Cardiac fibroblast (primary cell): ENCODE data around the gene LRBA.

ENCODE experiments used
- DNase-seq, 2 donors: peaks; one replicate each; pipeline versions ENCODE4 v3.0.0 to v3.0.0-alpha.2; 2010; ENCODE audit warnings: low read depth in 2 of 2
- H3K4me3 ChIP-seq, 2 donors: replicated peaks in 1 of 2; 1 replicate in 1 of 2; 2 replicates in 1 of 2; pipeline ENCODE4 v1.5.1; 2011; ENCODE audit warnings: low read depth in 2 of 2, low read length in 2 of 2, mild to moderate bottlenecking in 2 of 2, moderate library complexity in 1 of 2
- CTCF ChIP-seq: IDR thresholded peaks from one replicate; pipeline ENCODE4 v1.5.1; 2011; ENCODE audit warnings: low read depth, mild to moderate bottlenecking, low read length, inconsistent platforms

Gene LRBA

GRCh38 chr4:150357829-150358228 lies 657.3 kb downstream of the LRBA start:
- TF ChIP-seq CTCF = no peak
- no peak for DNase-seq
- no peak overlapping the region for H3K4me3 ChIP-seq

DNA sequence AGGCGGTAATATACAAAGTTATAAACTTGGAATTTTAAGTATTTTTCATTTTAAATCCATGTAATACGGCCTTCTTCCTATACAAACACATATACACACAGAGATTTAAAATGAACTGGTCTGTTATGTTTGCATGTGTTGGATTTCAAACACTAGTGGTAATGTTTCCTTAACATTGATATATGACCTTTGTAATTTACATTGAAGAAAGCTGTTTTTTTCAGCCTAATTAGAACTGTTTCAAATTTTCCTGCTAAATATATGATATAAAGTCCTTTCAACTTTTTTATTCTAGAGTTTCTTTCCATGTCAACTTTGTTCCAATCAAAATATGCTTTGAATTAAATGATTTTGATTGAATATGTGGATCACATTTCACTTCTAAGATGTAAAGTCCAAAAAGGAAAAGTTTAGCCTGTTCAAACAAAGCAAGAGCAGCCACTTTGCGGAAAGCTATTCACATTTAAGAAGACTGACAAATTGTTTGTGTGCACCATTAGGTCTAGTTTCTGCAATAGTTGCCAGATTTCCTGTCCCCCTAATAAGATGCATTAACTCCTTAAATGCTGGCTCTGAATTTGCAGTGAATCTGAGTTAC lies 659.1 kb downstream of the LRBA start:
- no peak for DNase-seq
- no peak for TF ChIP-seq CTCF
- H3K4me3 ChIP-seq = no peak overlapping the region

- no peak for TF ChIP-seq CTCF
- H3K4me3 ChIP-seq = no peak overlapping the region
- DNase-seq = no peak
These were observed 659.7 kb downstream of the LRBA start for GRCh38 chr4:150355418-150355817.

GRCh38 chr4:150354214-150354796 lies 660.8 kb downstream of the LRBA start:
- H3K4me3 ChIP-seq = no peak overlapping the region
- no peak for DNase-seq
- TF ChIP-seq CTCF = no peak

DNA sequence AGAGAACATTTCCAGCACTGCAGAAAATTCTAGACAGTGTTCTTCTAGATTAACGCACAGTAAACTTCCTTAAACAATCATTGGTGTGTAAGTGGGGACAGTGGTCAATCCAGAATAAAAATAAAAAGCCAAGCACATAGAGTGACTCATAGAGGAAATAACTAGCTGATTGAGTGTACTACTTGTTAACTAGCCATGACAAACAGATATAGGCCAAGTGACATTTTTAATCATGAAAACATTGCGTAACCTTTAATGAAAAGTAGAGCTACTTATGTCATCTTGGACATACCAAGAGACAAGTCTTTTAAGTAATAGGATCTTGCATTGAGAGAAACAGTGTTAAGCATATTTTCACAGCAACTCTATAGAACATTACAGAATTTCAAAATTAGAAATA lies 667.0 kb downstream of the LRBA start:
- no peak for TF ChIP-seq CTCF
- no peak overlapping the region for H3K4me3 ChIP-seq
- DNase-seq = peak; percentile 57 to 78

GRCh38 chr4:150345207-150345744 lies 669.8 kb downstream of the LRBA start:
- no peak for DNase-seq
- no peak overlapping the region for H3K4me3 ChIP-seq
- no peak for TF ChIP-seq CTCF
